ENCODE results near the gene FCN1. TPM values are rescaled to one million over a fixed set of nuclear protein-coding genes. Genes with fewer than 3 reads are reported as not detected.

The FCN1 gene
- total and polyA plus RNA-seq, 9 of the 15 experiments (the other 6 are each of a cell fraction or from before 2014, with no cell fraction given): not detected

GRCh38 chr9:134889386-134890154, 28.1 kb downstream of the FCN1 start (continued):
- no peak for TF ChIP-seq MAZ (CRISPR knock-in tag; conservative IDR thresholded peaks at IDR 0.05 in 1 of 2, IDR thresholded peaks at IDR 0.05 in 1 of 2)
- TF ChIP-seq MAFG (tag; conservative IDR thresholded peaks at IDR 0.05): no peak
- no peak for TF ChIP-seq ETS2 (tag; IDR thresholded peaks at IDR 0.05; ENCODE audit: borderline replicate concordance, poor library complexity, severe bottlenecking)
- TF ChIP-seq BRD9 (IDR thresholded peaks at IDR 0.05; ENCODE audit: low read depth, partially characterized antibody): no peak
- TF ChIP-seq MEIS2 (IDR thresholded peaks at IDR 0.05; ENCODE audit: partially characterized antibody): no peak
- no peak for TF ChIP-seq ZNF175 (CRISPR knock-in tag; IDR thresholded peaks at IDR 0.05; ENCODE audit: low read depth)

GRCh38 chr9:134888603-134889190, 29.0 kb downstream of the FCN1 start:
- Histone ChIP-seq H3K9me1 (ENCODE audit: control insufficient read depth, insufficient read depth, low read length) (no peaks in the 10 kb centered on the region), H4K20me1 (replicated peaks; ENCODE audit: control insufficient read depth, insufficient read depth, low read length) (0 out of 2 replicates have a peak, but pooled peaks cover 3% of the 10 kb centered on the region), H3K4me1 (replicated peaks in 1 of 2; ENCODE audit: control insufficient read depth in 2 of 2, insufficient read depth in 2 of 2, low read length in 2 of 2) (no peaks in the 10 kb centered on the region), H3K4me2 (ENCODE audit: insufficient read depth, low read length) (no peak overlapping the region), H2AFZ (ENCODE audit: low read depth, low read length) (no peak overlapping the region), H3K9me3 (replicated peaks; ENCODE audit: control insufficient read depth, insufficient read depth, low read depth, low read length) (no peaks in the 10 kb centered on the region), H3K27me3 (ENCODE audit: control insufficient read depth in 2 of 2, insufficient read depth in 2 of 2, low read length in 2 of 2) (peaks cover 18 to 51% of the 10 kb centered on the region in 2 experiments), H3K4me3 (no peak overlapping the region), H3K36me3 (ENCODE audit: control insufficient read depth, insufficient read depth, low read length) (no peaks in the 10 kb centered on the region), H3K27ac (ENCODE audit: extremely low read depth, low read depth, low read length) (no peak overlapping the region), H3K79me2 (ENCODE audit: control insufficient read depth, insufficient read depth, low read length) (no peaks in the 10 kb centered on the region), H3K9ac (ENCODE audit: insufficient read depth in 1 of 2, low read depth in 2 of 2, low read length in 2 of 2) (no peak overlapping the region)
- BruUV-seq (replicated peaks): no TSS peak
- ChIA-PET POLR2A (interaction anchor here (0.9 kb wide), 1 partner anchor 8 kb away, joined by 3 read pairs; the partner anchor contains the start of gene FCN2), CTCF (ENCODE audit: low intra/inter-chr PET ratio) (no interaction called here)
- FAIRE-seq (no peak), DNase-seq (ENCODE audit: extremely low read depth in 1 of 4, low spot score in 3 of 4) (no peak), ATAC-seq (no peak)
- intact Hi-C loops (cut with micrococcal nuclease) (no loop called here), in situ Hi-C loops (cut with MboI) (no loop called here)
- under 1% methylated on average over 14 of the region's 14 CpGs for WGBS (ENCODE audit: insufficient coverage, low coverage, missing lambda C conversion rate)
- TF ChIP-seq HLTF (IDR thresholded peaks at IDR 0.05) (no peak), HCFC1 (IDR thresholded peaks at IDR 0.05; ENCODE audit: low read depth, low read length) (no peak), E2F1 (CRISPR knock-in tag; IDR thresholded peaks at IDR 0.05) (no peak), ZNF347 (CRISPR knock-in tag; IDR thresholded peaks at IDR 0.05; ENCODE audit: low read depth) (no peak), CHCHD3 (CRISPR knock-in tag; IDR thresholded peaks at IDR 0.05) (no peak), POLR2G (IDR thresholded peaks at IDR 0.05; ENCODE audit: low read depth, low read length) (no peak), C11orf30 (IDR thresholded peaks at IDR 0.05; ENCODE audit: low read depth) (no peak), BCL6 (CRISPR knock-in tag; IDR thresholded peaks at IDR 0.05) (no peak), KLF16 (IDR thresholded peaks at IDR 0.05) (no peak), RBM34 (IDR thresholded peaks at IDR 0.05; ENCODE audit: borderline replicate concordance, insufficient read depth, low read length) (no peak), GATAD2A (IDR thresholded peaks at IDR 0.05) (no peak), CTBP1 (IDR thresholded peaks at IDR 0.05; ENCODE audit: borderline replicate concordance) (no peak), DIDO1 (tag; IDR thresholded peaks at IDR 0.05; ENCODE audit: low read depth) (no peak), PHTF2 (CRISPR knock-in tag; IDR thresholded peaks at IDR 0.05) (no peak), ZBTB12 (CRISPR knock-in tag; IDR thresholded peaks at IDR 0.05) (no peak)
